ENCODE data around the gene MT2A.

DNA sequence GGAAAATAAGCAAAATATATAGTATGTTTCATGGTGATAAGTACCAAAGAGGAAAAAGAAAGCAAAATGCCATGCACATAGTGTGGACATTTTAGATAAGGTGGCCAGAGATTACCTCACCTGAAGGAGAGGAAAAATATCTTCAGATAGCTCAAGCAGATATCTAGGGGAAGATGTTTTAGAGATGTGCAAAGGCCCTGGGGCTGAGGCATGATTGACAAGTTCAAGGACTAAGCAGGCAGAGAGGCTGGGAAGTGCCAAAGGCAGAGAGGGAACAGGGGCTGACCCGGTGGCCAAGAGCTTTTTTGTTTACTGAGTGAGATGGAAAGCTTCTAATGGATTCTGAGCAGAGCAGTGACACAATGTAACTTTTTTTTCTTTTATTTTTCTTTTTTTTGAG is 47.9 kb upstream of the MT2A start:
- TF ChIP-seq, protein P1, sequence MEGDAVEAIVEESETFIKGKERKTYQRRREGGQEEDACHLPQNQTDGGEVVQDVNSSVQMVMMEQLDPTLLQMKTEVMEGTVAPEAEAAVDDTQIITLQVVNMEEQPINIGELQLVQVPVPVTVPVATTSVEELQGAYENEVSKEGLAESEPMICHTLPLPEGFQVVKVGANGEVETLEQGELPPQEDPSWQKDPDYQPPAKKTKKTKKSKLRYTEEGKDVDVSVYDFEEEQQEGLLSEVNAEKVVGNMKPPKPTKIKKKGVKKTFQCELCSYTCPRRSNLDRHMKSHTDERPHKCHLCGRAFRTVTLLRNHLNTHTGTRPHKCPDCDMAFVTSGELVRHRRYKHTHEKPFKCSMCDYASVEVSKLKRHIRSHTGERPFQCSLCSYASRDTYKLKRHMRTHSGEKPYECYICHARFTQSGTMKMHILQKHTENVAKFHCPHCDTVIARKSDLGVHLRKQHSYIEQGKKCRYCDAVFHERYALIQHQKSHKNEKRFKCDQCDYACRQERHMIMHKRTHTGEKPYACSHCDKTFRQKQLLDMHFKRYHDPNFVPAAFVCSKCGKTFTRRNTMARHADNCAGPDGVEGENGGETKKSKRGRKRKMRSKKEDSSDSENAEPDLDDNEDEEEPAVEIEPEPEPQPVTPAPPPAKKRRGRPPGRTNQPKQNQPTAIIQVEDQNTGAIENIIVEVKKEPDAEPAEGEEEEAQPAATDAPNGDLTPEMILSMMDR (IDR thresholded peaks at IDR 0.05), result no peak
- no peak for TF ChIP-seq POLR2A (IDR thresholded peaks at IDR 0.05)
